Ovary (tissue), 9 donors: ENCODE results near the gene CYTH1. TPM values are rescaled to one million over a fixed set of nuclear protein-coding genes. Genes with fewer than 3 reads are reported as not detected.

ENCODE experiments used
- DNase-seq, 5 donors: peaks; one replicate each; pipeline ENCODE4 v3.0.0-alpha.2; 2019 to 2020
- H3K27ac ChIP-seq, 2 donors: fragments of 200-600 bp; one replicate each; pipeline versions ENCODE4 v1.5.1 to v1.8.0; 2019 to 2022
- H3K27me3 ChIP-seq: fragments of 200-600 bp; one replicate; pipeline ENCODE4 v1.8.0; 2022
- H3K36me3 ChIP-seq: fragments of 200-600 bp; sonication (generic); one replicate; pipeline ENCODE4 v1.5.1; 2019
- H3K4me1 ChIP-seq: one replicate; pipeline ENCODE4 v1.8.1; 2013; ENCODE audit warnings: mild to moderate bottlenecking, moderate library complexity; ENCODE audit not compliant: insufficient read depth
- H3K4me3 ChIP-seq: fragments of 200-600 bp; sonication (generic); one replicate; pipeline ENCODE4 v1.5.1; 2017
- H3K9me3 ChIP-seq, 2 donors: fragments of 200-600 bp in 1 of 2; sonication (generic) in 1 of 2; one replicate each; pipeline versions ENCODE4 v1.5.1 to v1.8.1; 2013 to 2019; ENCODE audit warnings: mild to moderate bottlenecking in 1 of 2, moderate library complexity in 1 of 2
- EP300 ChIP-seq: sonication (generic); formaldehyde crosslinking; IDR thresholded peaks from one replicate; pipeline ENCODE4 v1.6.1; 2017; ENCODE audit warnings: antibody characterized with exemption
- POLR2A ChIP-seq: fragments of 450-650 bp; IDR thresholded peaks from one replicate; pipeline ENCODE4 v1.6.1; 2017; ENCODE audit warnings: antibody characterized with exemption, mild to moderate bottlenecking, moderate library complexity
- WGBS, 3 donors: extraction: QIAGEN DNeasy Blood & Tissue Kit in 1 of 3; methylation state at CpG; one replicate each; pipeline versions ENCODE4 v1.1.5 to v1.1.7; 2013 to 2017; 5-methylcytosine and 5-hydroxymethylcytosine counted together
- intact Hi-C, 4 donors: fragments of 100-400 bp; cut with DNase I; formaldehyde crosslinking; loops; one replicate each; pipeline versions ENCODE4 v1.11.0 to v1.15.1; 2022 to 2023
- polyA plus RNA-seq, 2 donors: library from polyadenylated mRNA; stranded (reverse); fragments of 200-250 nt in 1 of 2; fragments of 350-450 nt in 1 of 2; fragmentation: Illumina TruSeq in 1 of 2; extraction: RNeasy Lipid Tissue Mini Kit (QIAGEN cat#74804) in 1 of 2; gene quantifications; one replicate each; pipeline ENCODE4 v1.2.3, GENCODE V29; 2013 to 2014
- total RNA-seq, 7 donors: library from RNA; depleted of rRNA in 2 of 7; stranded (reverse); fragments of >200 nt in 2 of 7; fragmentation: NEBNext Ultra II Directional in 3 of 7; extraction: Animal tissue kit (Norgen Biotek cat#: 25700) in 3 of 7; gene quantifications; one replicate each; pipeline versions ENCODE4 v1.1.0 to v1.2.4, GENCODE V29; 2016 to 2023
- TF ChIP-seq, protein P1 (sequence below), 3 donors: fragments of 450-650 bp in 2 of 3; fragments of 200-600 bp in 1 of 3; IDR thresholded peaks; one replicate each; pipeline versions ENCODE4 v1.5.1 to v1.8.0; 2016 to 2022; ENCODE audit warnings: antibody characterized with exemption in 3 of 3, mild to moderate bottlenecking in 1 of 3
- donor health status: DM: no; HTN: no; CAD: no; lungs with moderate emphysema.
- donor health status: DM: no; HTN: no; CAD: no.
- donor health status: Bipolar disorder and iron deficiency.
- donor health status: DM: yes; HTN: yes; CAD: no.
- donor health status: DM: no; HTN: no; CAD: no.
- donor health status: DM: yes; HTN: yes; CAD: no.

CYTH1 gene
- total and polyA plus RNA-seq, 9 donors, result 15.1 to 35.3 (median 24.4) TPM

DNA sequence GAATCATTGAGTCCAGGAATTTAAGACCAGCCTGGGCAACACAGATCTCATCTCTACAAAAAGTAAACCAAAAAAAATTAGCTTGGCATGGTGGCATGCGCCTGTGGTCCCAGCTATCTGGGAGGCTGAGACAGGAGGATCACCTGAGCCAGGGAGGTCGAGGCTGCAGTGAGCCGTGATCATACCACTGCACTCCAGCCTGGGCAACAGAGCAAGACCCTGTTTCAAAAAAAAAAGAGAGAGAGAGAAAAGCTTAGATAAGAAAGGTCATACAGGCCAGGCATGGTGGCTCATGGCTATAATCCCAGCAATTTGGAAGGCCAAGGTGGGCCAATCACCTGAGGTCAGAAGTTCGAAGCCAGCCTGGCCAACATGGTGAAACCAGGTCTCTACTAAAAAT is 141.4 kb downstream of the CYTH1 start:
- Histone ChIP-seq H3K36me3 (no peaks in the 10 kb centered on the region), H3K4me3 (no peak overlapping the region), H3K9me3 (no peaks in the 10 kb centered on the region), H3K4me1 (no peaks in the 10 kb centered on the region), H3K27me3 (no peaks in the 10 kb centered on the region), H3K27ac (no peak overlapping the region)
- intact Hi-C loops, result no loop called here
- no peak for DNase-seq
- TF ChIP-seq POLR2A (no peak), EP300 (no peak)
- TF ChIP-seq, protein P1, sequence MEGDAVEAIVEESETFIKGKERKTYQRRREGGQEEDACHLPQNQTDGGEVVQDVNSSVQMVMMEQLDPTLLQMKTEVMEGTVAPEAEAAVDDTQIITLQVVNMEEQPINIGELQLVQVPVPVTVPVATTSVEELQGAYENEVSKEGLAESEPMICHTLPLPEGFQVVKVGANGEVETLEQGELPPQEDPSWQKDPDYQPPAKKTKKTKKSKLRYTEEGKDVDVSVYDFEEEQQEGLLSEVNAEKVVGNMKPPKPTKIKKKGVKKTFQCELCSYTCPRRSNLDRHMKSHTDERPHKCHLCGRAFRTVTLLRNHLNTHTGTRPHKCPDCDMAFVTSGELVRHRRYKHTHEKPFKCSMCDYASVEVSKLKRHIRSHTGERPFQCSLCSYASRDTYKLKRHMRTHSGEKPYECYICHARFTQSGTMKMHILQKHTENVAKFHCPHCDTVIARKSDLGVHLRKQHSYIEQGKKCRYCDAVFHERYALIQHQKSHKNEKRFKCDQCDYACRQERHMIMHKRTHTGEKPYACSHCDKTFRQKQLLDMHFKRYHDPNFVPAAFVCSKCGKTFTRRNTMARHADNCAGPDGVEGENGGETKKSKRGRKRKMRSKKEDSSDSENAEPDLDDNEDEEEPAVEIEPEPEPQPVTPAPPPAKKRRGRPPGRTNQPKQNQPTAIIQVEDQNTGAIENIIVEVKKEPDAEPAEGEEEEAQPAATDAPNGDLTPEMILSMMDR (IDR thresholded peaks at IDR 0.05), result no peak
- WGBS, 3 donors, result 68 to 95% (median 70%) methylated on average over 4 of the region's 4 CpGs

DNA sequence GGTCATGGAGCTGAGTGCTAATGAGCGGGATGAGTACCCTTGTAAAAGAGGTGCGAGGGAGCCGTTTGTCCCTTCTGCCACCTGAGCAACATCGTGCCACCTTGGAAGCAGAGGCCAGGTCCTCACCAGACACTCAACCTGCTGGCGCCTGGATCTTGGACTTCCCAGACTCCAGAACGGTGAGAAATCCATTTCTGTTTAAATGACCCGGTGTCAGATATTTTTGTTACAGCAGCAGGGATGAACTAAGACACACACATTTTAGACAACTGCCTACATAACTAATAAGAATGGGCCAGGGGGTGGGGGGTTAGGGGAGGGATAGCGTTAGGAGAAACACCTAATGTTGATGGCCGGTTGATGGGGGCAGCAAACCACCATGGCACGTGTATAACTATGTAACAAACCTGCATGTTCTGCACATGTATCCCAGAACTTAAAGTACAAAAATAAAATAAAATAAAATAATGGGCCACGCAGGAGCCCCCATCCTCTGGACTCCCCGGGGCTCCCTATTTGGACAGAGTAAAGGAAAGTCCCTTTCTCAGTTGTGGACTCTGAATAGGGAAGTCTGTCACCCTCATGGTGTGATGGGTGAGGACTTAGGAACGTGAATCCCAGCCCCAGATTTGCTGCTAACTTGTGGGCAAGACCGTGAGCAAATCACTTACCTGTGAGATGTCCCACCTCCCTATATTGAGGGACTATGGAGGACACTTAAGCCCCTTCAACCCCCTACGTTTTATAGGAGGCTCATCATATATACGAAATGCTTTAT is 144.2 kb downstream of the CYTH1 start:
- DNase-seq, result no peak
- intact Hi-C loops, result no loop called here
- no peaks in the 10 kb centered on the region for H3K4me1 ChIP-seq
- H3K4me3 ChIP-seq, result no peak overlapping the region
- no peak overlapping the region for H3K27ac ChIP-seq
- TF ChIP-seq, protein P1 (IDR thresholded peaks at IDR 0.05), result no peak
- H3K27me3 ChIP-seq, result no peaks in the 10 kb centered on the region
- WGBS, 3 donors, result 88 to 94% (median 88%) methylated on average over 16 of the region's 16 CpGs
- no peaks in the 10 kb centered on the region for H3K36me3 ChIP-seq
- no peaks in the 10 kb centered on the region for H3K9me3 ChIP-seq

DNA sequence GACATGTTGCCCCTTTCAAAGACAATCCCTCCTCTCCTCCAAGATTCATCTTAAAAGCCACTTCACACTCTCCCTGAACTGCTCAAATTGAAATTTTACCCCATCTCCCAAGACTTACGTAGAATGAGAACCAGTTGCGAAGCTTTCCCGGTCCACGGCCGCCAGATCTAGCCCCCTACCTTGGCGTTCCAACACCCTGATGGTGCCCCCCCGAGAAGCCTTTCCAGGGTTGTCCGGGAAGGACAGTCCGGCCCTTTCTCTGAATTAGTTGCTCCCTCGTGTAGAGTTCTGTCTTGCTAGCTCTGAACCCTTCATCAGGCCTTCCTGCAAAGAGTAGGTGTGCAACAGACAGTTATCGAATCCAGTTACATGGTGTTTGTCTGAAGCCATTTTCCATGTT is 144.9 kb downstream of the CYTH1 start:
- Histone ChIP-seq H3K4me3 (no peak overlapping the region), H3K9me3 (no peaks in the 10 kb centered on the region), H3K27me3 (no peaks in the 10 kb centered on the region), H3K36me3 (no peaks in the 10 kb centered on the region), H3K4me1 (no peaks in the 10 kb centered on the region), H3K27ac (no peak overlapping the region)
- intact Hi-C loops, result no loop called here
- TF ChIP-seq EP300 (no peak), POLR2A (no peak)
- TF ChIP-seq, protein P1 (IDR thresholded peaks at IDR 0.05), result no peak
- no peak for DNase-seq
- 86 to 91% (median 89%) methylated on average over 11 of the region's 11 CpGs for WGBS, 3 donors

DNA sequence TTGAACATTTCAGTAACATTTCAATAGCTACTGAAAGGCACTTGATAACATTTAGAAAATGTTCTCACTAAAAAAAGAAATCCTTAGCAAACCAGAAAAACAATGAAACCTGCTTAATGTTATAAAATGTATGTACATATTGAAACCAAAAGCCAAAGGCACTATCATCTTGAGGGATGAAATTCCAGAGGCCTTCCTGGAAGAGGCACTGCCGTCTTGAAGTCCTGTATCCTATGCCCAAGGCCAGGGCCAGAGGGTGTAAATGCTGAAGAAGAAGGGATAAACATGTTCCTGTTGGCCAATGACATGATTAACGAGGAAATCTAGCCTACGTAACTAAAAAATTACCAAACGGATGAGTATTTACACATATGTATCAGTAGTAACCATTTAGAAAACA is 147.9 kb downstream of the CYTH1 start:
- TF ChIP-seq POLR2A (no peak), EP300 (no peak)
- TF ChIP-seq, protein P1 (IDR thresholded peaks at IDR 0.05), result no peak
- Histone ChIP-seq H3K36me3 (no peaks in the 10 kb centered on the region), H3K4me1 (no peaks in the 10 kb centered on the region), H3K9me3 (no peaks in the 10 kb centered on the region), H3K27me3 (no peaks in the 10 kb centered on the region), H3K27ac (no peak overlapping the region), H3K4me3 (no peak overlapping the region)
- DNase-seq, result no peak
- intact Hi-C loops, result no loop called here
- WGBS, 3 donors, result 52 to 69% (median 65%) methylated on average over 4 of the region's 4 CpGs
